HG02943 (cell line): ENCODE results near the gene TSNAX.

Experiments
- ATAC-seq: cut with Tn5 transposase; IDR thresholded peaks from one replicate; pipeline ENCODE4 v1.9.1; 2021; ENCODE audit warnings: mild to moderate bottlenecking, low read depth, moderate library complexity; ENCODE audit not compliant: unreplicated experiment

The TSNAX gene

DNA sequence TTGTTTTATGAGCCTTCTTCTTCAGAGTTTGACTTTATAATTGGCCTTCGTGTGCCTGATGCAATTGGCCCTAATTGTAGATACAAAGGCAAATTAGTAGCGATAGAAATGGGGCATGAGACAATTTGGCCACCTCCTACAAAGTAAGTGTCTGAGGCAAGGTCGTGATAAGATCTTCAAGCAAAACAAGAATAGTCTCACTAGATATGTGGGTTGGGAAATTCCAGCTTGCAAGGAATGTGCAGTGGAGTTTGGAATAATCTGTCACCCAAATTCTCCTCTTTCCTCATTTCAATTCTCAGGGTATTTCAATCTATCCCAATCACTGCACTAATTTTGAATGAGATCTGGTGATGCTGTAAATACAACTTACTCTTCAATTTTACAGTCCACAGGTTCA, 11.4 kb upstream of the TSNAX start:
- no peak for ATAC-seq

DNA sequence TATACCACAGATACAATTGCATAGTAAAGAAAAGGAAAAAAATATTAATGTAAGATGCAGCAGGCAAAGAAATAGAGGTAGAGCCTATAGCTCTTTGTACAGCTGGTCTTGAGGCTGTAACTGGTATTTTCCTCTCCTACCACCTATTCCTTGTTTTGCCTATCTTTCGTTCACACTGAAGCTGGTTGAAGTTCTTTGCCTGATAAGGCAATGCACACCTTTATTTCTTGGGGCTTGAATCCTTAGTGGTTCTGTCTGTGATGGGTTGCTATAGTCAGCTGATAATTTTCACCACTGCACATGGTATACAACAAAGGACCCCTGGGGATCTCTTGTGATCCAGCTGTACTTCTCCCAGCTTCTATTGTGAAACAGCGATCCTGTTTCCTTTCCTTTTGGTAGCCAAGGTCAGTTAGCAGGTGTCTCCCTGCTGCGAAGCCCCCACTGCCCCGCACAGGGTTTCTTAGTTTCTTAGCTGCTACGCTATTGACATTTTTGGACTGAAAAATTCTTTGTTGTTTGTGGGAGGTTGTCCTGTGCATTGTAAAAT, 9.9 kb upstream of the TSNAX start:
- no peak for ATAC-seq

DNA sequence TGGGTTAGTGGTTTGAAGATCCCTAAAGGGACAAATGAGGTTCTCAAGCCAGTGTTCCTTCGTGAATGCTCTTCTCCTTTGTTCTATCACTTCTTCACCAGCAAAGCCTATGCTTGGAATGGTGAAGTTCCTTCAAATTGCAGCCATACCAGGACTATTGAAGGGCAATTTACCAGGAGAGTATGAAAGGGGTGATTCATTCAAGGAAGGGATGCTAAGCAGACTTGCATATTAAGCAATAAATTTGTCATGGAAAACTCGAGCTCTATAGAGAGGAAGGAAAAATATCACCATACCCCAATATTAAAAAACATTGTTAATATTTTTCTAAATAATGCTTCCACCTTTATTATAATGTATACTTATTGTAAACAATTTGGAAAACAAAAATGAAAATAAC, 9.3 kb upstream of the TSNAX start:
- ATAC-seq: no peak

DNA sequence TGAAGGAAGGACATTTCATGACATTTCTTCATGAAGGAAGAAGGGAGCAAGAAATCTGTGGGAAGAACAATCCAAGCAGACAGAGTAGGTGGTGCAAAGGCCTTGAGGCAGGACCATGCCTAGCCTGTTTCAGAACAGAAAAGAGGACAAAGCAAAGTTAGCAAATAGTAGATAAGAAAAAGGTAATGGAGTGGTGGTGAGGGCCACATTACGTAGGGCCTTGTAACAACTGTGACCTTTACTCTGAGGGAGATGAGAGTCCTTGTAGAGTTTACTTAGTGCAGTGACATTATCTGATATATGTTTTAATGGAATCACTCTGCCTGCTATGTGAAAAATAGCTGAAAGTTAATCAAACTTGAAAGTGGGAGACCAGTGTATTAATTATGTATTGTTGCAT, 6.4 kb upstream of the TSNAX start:
- ATAC-seq: no peak

DNA sequence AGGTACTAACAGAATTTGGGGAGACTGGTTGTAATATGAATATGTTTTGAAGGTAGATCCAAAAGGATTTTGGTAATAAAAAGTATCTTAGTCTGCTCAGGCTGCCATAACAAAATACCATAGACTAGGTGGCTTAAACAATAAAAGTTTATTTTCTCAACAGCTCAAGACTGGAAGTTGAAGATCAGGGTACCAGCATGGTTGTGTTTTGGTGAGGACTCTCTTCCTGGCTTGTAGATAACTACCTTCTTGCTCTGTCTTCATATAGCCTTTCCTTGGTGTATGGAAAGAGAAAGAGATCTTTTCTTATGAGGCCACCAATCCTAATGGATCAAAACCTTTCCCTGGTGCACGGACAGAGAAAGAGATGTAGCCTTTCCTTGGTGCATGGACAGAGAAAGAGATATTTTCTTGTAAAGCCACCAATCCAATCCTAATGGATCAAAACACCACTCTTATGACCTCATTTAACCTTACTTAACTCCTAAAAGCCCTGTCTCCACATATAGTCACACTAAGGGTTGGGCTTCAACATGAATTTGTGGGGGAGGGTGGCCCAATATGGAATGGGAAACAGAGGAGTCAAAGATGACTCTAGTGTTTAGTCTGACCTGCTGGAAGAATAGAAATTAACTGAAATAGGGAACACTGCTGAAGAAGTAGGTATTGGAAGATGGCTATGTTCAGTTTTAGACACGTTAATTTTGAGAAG, 5.4 kb upstream of the TSNAX start:
- ATAC-seq: no peak

DNA sequence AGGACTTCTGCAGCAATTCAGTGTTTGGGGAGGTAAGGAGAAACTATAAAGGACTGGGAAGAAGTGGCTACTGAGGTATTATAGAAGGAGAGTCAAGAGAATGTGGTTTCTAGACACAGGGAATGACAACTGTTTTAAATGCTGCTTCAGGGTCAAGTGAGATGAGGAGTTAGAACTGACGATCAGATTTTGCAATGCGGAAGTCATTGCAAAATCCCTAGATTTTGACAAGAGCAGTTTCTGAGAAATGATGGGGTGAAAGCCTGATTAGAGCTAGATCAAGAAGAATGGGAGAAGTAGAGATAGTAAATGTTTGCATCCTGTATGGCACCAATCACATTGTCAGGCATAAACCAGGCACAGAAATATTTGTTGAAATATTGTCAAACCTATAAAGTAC, 4.7 kb upstream of the TSNAX start:
- no peak for ATAC-seq

DNA sequence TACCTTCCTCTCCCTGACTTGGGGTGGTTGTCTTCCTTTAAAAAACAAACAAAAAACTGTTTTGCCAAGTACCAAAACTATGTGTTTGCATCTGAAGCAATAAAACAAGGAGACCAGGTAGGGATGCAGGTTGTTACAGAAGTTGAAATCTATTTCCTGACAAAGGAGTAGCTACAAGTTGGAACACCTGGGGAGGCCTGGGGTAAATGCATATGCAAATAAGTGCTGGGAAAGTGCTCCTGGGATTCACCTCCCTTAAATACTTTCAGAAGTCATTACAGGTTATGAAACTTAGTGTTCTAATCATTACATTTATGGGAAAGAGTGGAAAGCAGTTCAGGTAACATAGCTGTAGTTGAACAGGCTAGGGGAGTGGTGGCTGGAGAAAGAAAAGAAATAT, 1.9 kb upstream of the TSNAX start:
- no peak for ATAC-seq

DNA sequence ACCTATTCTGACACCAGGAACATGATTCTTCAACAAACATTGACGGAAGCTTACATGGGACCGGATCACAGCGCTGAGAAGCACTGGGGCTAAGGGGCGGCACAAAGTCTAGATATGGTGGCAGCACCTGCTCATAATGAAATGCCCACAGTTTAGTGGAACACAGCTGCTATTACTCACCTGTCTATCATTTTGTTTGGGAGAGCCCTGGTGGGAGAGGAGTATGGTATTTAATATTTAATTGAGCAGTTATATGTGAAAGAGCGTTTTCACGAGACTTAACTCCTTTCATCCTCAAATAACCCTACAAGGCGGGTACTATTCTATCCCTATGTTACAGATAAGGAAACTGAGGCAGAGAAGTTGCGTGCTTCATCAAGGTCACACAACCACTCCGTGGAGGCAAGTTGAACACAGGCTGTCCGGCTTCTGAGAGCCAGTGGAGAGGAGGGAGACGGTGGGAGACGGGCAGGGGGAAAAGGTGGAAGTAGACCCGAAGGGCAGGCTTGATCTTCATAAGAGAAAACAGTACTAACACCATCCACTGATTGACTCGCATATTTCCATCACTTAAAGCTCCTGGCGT, 790 bp upstream of the TSNAX start:
- ATAC-seq: peak; percentile 21

DNA sequence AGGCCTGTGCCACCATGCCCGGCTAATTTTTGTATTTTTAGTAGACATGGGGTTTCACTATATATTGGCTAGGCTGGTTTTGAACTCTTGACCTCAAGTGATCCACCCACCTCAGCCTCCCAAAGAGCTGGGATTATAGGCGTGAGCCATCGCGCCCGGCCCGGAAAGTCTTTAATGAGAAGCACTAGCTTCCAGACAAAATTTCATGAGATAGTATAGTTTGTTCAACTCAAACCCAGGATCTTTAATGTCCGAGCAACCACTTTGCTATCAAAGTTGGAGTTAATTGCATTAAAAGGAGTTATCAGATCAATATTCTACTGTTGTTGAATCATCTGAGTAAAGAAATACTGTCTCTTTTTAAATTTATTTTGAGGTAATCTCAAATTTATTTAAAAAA, 4.8 kb downstream of the TSNAX start:
- no peak for ATAC-seq

DNA sequence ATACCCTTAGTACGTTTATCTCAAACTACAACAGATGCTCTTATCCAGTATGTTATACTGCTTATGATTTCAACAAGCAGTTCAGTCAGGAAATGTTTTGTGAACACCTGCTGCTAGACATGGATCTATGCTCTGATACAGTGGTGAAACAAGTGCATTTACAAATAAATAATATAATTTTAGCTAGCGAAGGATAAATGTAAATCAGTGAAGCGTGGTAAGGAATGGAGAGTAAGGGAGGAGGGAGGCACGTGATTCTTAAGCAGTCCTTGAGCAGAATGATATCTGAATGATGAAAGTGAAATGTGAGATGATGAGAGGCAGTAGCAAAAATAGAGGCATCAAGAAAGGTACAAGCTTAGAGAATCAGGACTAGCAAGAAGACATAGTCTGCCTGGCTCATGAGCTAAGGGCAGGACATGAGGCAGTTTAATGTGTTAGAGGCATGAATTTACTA, 6.3 kb downstream of the TSNAX start:
- ATAC-seq: no peak

DNA sequence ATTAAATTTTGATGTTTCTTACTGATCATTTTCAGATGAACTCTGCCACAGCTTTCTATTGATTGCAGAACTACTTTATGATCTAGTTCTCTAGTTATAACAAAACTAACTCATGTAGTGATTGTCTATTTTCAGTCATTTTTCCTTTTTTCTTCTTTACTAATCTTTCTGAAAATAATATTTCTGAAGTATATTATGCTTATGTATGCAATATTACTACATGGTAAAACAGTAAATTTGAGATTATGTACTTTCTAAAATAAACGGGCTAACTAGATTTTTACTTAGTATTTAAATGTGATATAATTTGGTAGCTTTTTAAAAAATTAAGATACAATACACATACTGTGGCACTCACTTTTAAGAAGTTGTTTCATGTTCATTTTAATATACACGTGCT, 7.6 kb downstream of the TSNAX start:
- no peak for ATAC-seq

DNA sequence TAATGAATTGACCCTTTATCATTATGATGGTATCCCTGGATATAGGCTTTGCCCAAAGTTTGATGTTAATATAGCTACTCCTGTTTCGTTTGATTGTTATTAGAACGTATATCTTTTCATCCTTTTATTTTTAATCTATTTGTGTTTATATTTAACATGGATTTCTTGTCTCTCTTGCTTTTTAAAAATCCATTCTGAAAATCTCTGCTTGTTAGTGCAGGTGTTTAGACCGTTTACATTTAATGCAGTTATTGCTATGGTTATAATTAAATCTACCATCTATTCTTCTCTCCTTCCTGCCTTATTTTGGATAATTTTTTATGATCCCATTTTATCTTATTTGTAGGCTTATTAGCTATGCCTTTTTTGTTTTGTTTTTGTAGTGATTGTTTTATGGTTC, 12.4 kb downstream of the TSNAX start:
- ATAC-seq: no peak

DNA sequence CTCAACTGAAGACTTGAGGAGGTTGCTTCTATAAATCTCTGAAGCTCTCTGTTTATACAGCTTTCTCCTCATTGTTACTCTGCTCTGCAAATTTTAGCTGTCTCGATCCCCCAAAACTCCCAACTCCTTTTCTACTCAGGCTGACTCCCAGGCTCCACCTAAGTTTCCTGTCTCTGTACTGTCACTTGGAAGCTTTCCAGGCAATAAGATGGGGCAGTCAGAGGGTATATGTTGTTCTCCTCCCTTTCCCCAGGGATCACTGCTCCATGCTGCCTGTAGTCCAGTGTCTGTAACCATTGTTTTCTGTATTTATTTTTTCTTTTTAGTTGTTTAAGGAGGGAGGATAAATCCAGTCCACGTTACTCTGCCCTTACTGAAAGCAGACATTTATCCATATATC, 13.4 kb downstream of the TSNAX start:
- ATAC-seq: no peak

DNA sequence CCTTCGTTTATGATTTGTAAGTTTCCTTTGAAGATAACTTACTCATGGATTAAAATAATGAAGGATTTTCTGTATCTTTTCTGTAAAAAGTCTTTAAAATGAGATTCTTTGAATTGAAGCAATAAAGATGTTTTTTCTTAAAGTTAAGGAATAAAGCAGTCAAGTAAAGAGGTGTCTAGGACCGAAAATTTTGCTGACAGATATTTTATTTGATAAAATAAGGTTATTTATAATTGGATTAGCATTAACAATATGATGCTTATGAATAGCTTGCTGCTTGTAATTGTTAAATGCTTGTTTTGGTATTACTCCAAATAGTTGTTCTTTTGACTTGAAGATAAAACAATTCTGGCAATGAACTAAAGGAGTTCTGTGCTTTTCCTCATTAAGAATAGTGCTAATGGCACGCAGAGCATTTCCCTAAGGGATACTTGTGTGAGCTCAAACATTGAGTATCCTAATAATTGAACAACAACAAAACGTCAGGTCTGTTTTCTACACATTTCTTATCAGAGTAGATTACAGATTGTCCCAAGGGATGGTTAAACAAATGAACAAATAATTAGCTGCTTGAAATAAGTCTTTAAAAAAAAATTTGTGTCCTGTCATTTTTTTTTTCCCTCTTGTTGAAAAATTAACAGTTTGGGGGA, 16.6 kb downstream of the TSNAX start:
- ATAC-seq: no peak

DNA sequence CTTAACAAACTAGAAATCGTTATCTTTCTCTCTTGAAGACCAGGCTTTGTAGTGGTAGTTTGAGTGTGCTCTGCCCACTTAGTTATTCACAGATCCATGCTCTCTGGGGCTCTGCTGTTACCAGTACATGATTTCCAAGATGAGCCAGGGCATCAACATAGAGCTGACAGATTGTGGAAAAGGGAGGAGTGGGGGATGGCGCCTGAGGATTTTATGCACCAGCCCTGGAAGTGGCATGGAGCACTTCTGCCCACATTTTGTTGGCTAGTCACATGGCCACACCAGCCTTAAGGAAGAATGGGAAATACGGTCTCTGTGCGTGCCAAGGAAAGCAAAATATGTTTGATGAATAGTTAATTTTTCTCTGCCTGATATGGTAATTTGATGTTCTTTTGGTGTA, 18.2 kb downstream of the TSNAX start:
- no peak for ATAC-seq

DNA sequence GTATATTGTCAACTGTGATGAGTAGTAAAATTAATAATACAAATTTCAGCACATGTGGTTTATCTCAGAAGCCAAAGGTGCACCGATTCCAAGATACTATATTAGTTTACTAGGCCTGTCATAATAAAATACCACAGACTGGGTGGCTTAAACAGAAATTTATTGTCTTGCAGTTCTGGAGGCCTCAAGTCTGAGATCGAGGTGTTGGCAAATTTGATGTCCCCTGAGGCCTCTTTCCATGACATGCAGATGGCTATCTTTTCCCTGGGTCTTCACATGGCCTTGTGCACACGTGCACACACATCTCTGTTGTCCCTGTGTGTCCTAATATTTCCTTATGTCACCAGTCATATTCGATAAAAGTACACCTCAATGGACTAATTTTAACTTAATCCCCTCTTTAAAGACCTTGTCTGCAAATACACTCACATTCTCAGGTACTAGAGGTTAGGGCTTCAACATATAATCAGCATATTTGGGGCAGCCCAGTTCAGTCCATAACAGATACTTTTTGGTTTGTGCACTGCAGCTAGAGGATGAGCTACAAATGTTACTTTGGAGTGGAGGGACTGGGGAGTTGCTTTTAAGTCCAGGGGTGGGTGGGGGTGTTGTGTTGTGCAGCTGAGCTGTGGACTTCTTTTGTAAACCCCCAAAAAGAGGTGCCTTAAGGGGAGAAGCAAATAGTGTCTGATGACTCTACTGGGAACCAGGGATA, 21.4 kb downstream of the TSNAX start:
- ATAC-seq: no peak

DNA sequence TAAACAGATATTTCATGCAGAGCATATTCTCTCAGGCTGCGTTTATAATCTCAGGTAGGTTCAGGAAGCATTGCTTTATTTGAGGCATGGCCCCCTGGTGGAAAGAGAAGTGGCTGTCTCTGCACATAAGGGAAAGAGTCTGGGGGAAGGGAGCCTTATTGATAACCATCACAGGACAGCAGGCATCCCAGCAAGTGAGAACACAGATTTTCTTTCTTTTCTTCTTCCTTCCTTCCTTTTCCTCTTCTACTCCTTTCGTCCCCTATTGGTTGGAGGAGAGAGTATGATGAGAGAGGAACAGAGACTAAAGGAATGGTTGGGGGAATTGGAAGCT, 21.9 kb downstream of the TSNAX start:
- ATAC-seq: no peak

DNA sequence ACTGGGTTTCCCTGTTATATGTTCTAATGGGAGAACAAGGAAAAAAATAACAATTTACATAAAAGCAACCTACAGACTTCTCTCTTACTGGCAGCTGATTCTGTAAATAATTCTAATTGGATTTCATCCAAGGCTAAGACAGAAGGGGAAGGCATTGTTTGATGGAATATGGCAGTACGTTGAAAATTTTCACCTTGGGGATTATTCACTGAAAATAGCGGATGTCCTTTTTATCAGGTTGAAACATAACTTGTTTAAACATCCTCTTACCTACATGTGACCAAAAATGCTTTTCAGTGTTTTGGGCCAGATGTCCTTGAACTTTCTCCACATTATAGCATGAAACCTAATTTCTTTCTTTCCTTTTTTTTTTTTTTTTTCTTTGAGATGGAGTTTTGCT, 24.9 kb downstream of the TSNAX start:
- no peak for ATAC-seq

DNA sequence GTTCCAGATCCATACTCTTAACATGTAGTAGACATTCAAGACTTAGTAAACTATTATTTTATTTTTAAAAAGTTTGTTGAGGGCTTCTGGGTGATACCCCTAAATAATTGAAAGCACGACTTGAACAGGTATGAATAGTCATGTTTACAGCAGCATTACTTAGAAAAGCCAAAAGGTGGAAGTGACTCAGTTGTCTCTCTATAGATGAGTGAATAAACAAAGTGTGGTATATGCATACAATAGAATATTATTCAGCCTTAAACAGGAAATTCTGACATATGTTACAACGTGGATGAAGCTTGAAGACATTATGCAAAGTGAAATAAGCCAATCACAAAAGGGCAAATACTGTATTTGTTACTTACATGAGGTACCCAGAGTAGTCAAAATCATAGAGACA, 26.5 kb downstream of the TSNAX start:
- no peak for ATAC-seq

DNA sequence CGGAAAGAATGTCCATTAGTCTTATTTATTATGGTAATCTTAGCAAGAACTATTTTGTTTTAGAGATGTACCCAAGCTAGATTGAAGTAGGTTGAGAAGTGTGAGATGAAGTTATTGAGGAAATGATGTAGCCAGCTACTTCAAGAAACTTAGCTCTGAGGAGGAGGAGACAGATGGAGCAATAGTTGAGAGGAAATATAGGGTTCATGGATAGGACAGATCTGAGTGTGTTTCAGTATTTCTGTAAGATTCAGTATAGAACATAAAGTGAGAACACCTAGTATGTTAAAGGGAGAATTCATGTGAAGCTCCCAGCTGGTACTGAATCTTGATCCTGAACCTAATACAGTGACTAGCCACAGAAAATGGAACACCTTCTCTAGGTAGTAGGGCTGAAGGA, 28.9 kb downstream of the TSNAX start:
- no peak for ATAC-seq
